Myocyte (in vitro differentiated cells): ENCODE measurements around the gene GRK2. TPM values are rescaled to one million over a fixed set of nuclear protein-coding genes. Genes with fewer than 3 reads are reported as not detected.

Experiments
- DNase-seq: peaks from one replicate; pipeline ENCODE4 v3.0.0-alpha.2; 2012; ENCODE audit warnings: low read depth
- total RNA-seq: library from RNA; depleted of rRNA; stranded (reverse); fragments of >200 nt; gene quantifications from 2 replicates; pipeline ENCODE4 v1.2.3, GENCODE V29; 2014

GRK2 gene
- total RNA-seq, 1 donor from 2014 or later, result 101 TPM

- DNase-seq, result no peak
Measured at GRCh38 chr11:67253872-67254624, 12.2 kb upstream of the GRK2 start.

- no peak for DNase-seq
Measured at GRCh38 chr11:67254798-67255197, 11.5 kb upstream of the GRK2 start.

GRCh38 chr11:67255353-67255752, 10.9 kb upstream of the GRK2 start:
- no peak for DNase-seq

- no peak for DNase-seq
Measured at GRCh38 chr11:67255864-67256263, 10.4 kb upstream of the GRK2 start.

- DNase-seq, result no peak
Measured at GRCh38 chr11:67256477-67257135, 9.7 kb upstream of the GRK2 start.

GRCh38 chr11:67260406-67260805, 5.9 kb upstream of the GRK2 start:
- no peak for DNase-seq

GRCh38 chr11:67260885-67261639, 5.2 kb upstream of the GRK2 start:
- DNase-seq, result peak; percentile 50

- DNase-seq, result no peak
Measured at GRCh38 chr11:67261640-67261945, 4.7 kb upstream of the GRK2 start.

- DNase-seq, result no peak
Measured at GRCh38 chr11:67261946-67262681, 4.2 kb upstream of the GRK2 start.

- DNase-seq, result peak; percentile 82
Measured at GRCh38 chr11:67262731-67263675, 3.3 kb upstream of the GRK2 start.

GRCh38 chr11:67264260-67264659, 2.0 kb upstream of the GRK2 start:
- DNase-seq, result no peak

- DNase-seq, result no peak
Measured at GRCh38 chr11:67264877-67265632, 1.2 kb upstream of the GRK2 start.

GRCh38 chr11:67265633-67266448, 432 bp upstream of the GRK2 start:
- DNase-seq, result peak; percentile 64

GRCh38 chr11:67267188-67268080, 1.2 kb downstream of the GRK2 start:
- no peak for DNase-seq

- DNase-seq, result no peak
Measured at GRCh38 chr11:67268081-67268961, 2.0 kb downstream of the GRK2 start.

GRCh38 chr11:67268962-67269268, 2.6 kb downstream of the GRK2 start:
- no peak for DNase-seq
